B cell (primary cell): ENCODE results near the gene KRTAP5-8. TPM values are rescaled to one million over a fixed set of nuclear protein-coding genes. Genes with fewer than 3 reads are reported as not detected.
"Not testable (repeated sequence)": the region's sequence is repeated elsewhere in the genome, so short reads cannot be mapped to it uniquely, and the experiment has no call there.

Experiments used
- ATAC-seq: fragments of 200-7000 bp; cut with Tn5 transposase; one replicate; pipeline ENCODE4 v1.10.0; 2021; ENCODE audit warnings: low read depth, mild to moderate bottlenecking, moderate number of reproducible peaks, moderate library complexity
- CTCF ChIA-PET: fragments of 350-600 bp; sonication (Branson Sonifier 250); formaldehyde crosslinking; loops from one replicate; lab custom pipeline; 2021; ENCODE audit warnings: antibody characterized with exemption, inconsistent platforms; lab: Charles Lee
- POLR2A ChIA-PET: fragments of 350-600 bp; sonication (Branson Sonifier 250); formaldehyde crosslinking; loops from one replicate; lab custom pipeline; 2021; ENCODE audit warnings: antibody characterized with exemption; lab: Charles Lee
- DNase-seq: peaks from one replicate; pipeline ENCODE4 v3.0.0; 2013
- H2AFZ ChIP-seq: 2 replicates; pipeline ENCODE4 v1.6.1; 2012; ENCODE audit warnings: mild to moderate bottlenecking, low read depth, low read length; ENCODE audit not compliant: insufficient read depth, poor library complexity, severe bottlenecking
- H3K27ac ChIP-seq, 2 donors: 1 replicate in 1 of 2; 2 replicates in 1 of 2; pipeline ENCODE4 v1.5.1; 2012 to 2013; ENCODE audit warnings: low read length in 2 of 2, mild to moderate bottlenecking in 2 of 2, moderate library complexity in 1 of 2
- H3K27me3 ChIP-seq, 4 experiments: fragments of 200-600 bp in 1 of 4; sonication (generic) in 1 of 4; replicated peaks in 1 of 4; 1 replicate in 2 of 4; 2 replicates in 2 of 4; pipeline versions ENCODE4 v1.6.1 to v1.7.0; 2013 to 2016; ENCODE audit warnings: low read length in 3 of 4, mild to moderate bottlenecking in 2 of 4, mixed read lengths in 1 of 4, moderate library complexity in 1 of 4; ENCODE audit not compliant: insufficient read depth in 4 of 4, control insufficient read depth in 3 of 4; ENCODE audit errors: control extremely low read depth in 1 of 4
- H3K36me3 ChIP-seq, 2 experiments: replicated peaks in 1 of 2; 1 replicate in 1 of 2; 2 replicates in 1 of 2; pipeline versions ENCODE4 v1.6.1 to v1.7.1; 2013; ENCODE audit warnings: low read length in 1 of 2; ENCODE audit not compliant: insufficient read depth in 2 of 2, control insufficient read depth in 1 of 2; ENCODE audit errors: control extremely low read depth in 1 of 2, extremely low read depth in 1 of 2
- H3K4me1 ChIP-seq, 2 donors: fragments of 200-600 bp in 1 of 2; sonication (generic) in 1 of 2; 1 replicate in 1 of 2; 2 replicates in 1 of 2; pipeline versions ENCODE4 v1.5.1 to v1.6.1; 2013 to 2017; ENCODE audit warnings: low read length in 2 of 2; ENCODE audit not compliant: control insufficient read depth in 2 of 2, insufficient read depth in 2 of 2
- H3K4me2 ChIP-seq: replicated peaks from 2 replicates; pipeline ENCODE3; 2012; ENCODE audit warnings: mild to moderate bottlenecking, low read depth, low read length; ENCODE audit not compliant: poor library complexity, severe bottlenecking
- H3K4me3 ChIP-seq, 5 experiments: fragments of 200-600 bp in 1 of 5; sonication (generic) in 1 of 5; 1 replicate in 3 of 5; 2 replicates in 2 of 5; pipeline versions ENCODE4 v1.5.1 to v1.7.0; 2011 to 2016; ENCODE audit warnings: low read length in 4 of 5, mild to moderate bottlenecking in 4 of 5, low read depth in 2 of 5, control low read depth in 1 of 5, moderate library complexity in 1 of 5; ENCODE audit not compliant: insufficient read depth in 1 of 5; ENCODE audit errors: control extremely low read depth in 1 of 5, extremely low read depth in 1 of 5
- H3K79me2 ChIP-seq: fragments of 200-600 bp; sonication (generic); one replicate; pipeline ENCODE4 v1.6.0; 2016; ENCODE audit warnings: low read length; ENCODE audit not compliant: control insufficient read depth, insufficient read depth
- H3K9ac ChIP-seq: fragments of 200-600 bp; sonication (generic); 2 replicates; pipeline ENCODE4 v1.6.1; 2017; ENCODE audit warnings: mild to moderate bottlenecking, low read length, moderate library complexity
- H3K9me3 ChIP-seq, 3 donors: one replicate each; pipeline versions ENCODE4 v1.6.1 to v1.7.1; 2013; ENCODE audit warnings: low read length in 2 of 3; ENCODE audit not compliant: control insufficient read depth in 2 of 3, insufficient read depth in 1 of 3; ENCODE audit errors: control extremely low read depth in 1 of 3
- H4K20me1 ChIP-seq: 2 replicates; pipeline ENCODE4 v1.6.0; 2012; ENCODE audit warnings: mild to moderate bottlenecking, low read length; ENCODE audit not compliant: insufficient read depth, control insufficient read depth, poor library complexity, severe bottlenecking
- H3K27ac Mint-ChIP-seq: one replicate; pipeline ENCODE4 v1.8.0; 2021; ENCODE audit warnings: mixed read lengths
- H3K27me3 Mint-ChIP-seq: one replicate; pipeline ENCODE4 v1.8.0; 2021; ENCODE audit warnings: mixed read lengths
- H3K4me1 Mint-ChIP-seq: one replicate; pipeline ENCODE4 v1.8.0; 2021; ENCODE audit warnings: mixed read lengths
- H3K4me3 Mint-ChIP-seq: one replicate; pipeline ENCODE4 v1.8.0; 2021; ENCODE audit warnings: mixed read lengths
- H3K9me3 Mint-ChIP-seq: one replicate; pipeline ENCODE4 v1.8.0; 2022; ENCODE audit warnings: mixed read lengths; ENCODE audit not compliant: insufficient read depth
- EZH2 ChIP-seq: IDR thresholded peaks from 2 replicates; pipeline ENCODE4 v1.6.1; 2012; ENCODE audit warnings: borderline replicate concordance, low read depth, mild to moderate bottlenecking, moderate library complexity, low read length; ENCODE audit not compliant: insufficient read depth, poor library complexity, severe bottlenecking
- WGBS: methylation state at CpG from one replicate; pipeline ENCODE4 v1.1.5; 2013; ENCODE audit warnings: missing lambda C conversion rate; ENCODE audit not compliant: insufficient coverage; 5-methylcytosine and 5-hydroxymethylcytosine counted together
- intact Hi-C: fragments of 100-400 bp; cut with micrococcal nuclease; formaldehyde crosslinking; loops from one replicate; pipeline ENCODE4 v1.10.0; 2022
- polyA plus RNA-seq: library from polyadenylated mRNA; depleted of rRNA; stranded (reverse); fragments of >200 nt; gene quantifications from 2 replicates; pipeline ENCODE4 v1.2.3, GENCODE V29; 2012
- total RNA-seq, 2 donors: library from RNA; stranded (reverse); fragments of 120-200 nt in 1 of 2; gene quantifications; 1 replicate in 1 of 2; 2 replicates in 1 of 2; pipeline versions ENCODE4 v1.2.3 to v1.2.4, GENCODE V29; 2013 to 2022
- TF ChIP-seq, protein P1 (sequence below): fragments of 200-600 bp; IDR thresholded peaks from one replicate; pipeline ENCODE4 v1.8.0; 2022; ENCODE audit warnings: antibody characterized with exemption, mild to moderate bottlenecking

The KRTAP5-8 gene
- total and polyA plus RNA-seq, 2 donors (not counting 1 experiment from before 2014, with no cell fraction given) = 0.10 to 0.49 TPM

DNA sequence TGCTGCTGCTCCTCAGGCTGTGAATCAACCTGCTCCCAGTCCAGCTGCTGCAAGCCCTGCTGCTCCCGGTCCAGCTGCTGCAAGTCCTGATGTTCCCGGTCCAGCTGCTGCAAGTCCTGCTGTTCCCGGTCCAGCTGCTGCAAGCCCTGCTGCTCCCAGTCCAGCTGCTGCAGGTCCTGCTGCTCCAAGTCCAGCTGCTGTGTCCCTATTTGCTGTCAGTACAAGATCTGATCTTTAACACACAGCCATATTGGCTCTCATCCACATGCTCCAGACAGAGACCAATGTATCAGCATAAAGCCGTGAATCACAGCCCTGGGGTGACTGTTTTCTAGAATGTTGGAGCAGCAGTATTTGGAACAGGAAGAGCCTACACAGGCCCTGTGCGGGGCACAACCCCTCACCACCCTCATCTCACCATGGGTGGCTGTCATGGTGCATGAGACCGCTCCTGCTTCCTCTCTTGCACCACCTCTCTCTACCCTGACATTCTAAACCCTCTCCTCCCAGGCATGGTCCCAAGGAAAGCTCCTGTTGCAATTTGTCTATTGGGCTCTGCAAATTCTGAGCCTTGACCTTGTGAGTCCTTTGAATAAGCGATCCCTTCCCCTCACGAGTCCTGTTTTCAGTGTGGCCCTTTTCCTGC, 31.0 kb downstream of the KRTAP5-8 start:
- H3K27ac ChIP-seq = no peak overlapping the region
- no peaks in the 10 kb centered on the region for H3K9me3 ChIP-seq
- no peak for ATAC-seq
- CTCF ChIA-PET = no interaction called here
- H2AFZ ChIP-seq = no peak overlapping the region
- POLR2A ChIA-PET = no interaction called here
- no peaks in the 10 kb centered on the region for H3K4me1 ChIP-seq
- no peak overlapping the region for H3K4me3 ChIP-seq
- no peak overlapping the region for H3K4me2 ChIP-seq
- intact Hi-C loops = no loop called here
- WGBS = 84% methylated on average over 6 of the region's 8 CpGs
- TF ChIP-seq EZH2 = no peak
- TF ChIP-seq, protein P1, sequence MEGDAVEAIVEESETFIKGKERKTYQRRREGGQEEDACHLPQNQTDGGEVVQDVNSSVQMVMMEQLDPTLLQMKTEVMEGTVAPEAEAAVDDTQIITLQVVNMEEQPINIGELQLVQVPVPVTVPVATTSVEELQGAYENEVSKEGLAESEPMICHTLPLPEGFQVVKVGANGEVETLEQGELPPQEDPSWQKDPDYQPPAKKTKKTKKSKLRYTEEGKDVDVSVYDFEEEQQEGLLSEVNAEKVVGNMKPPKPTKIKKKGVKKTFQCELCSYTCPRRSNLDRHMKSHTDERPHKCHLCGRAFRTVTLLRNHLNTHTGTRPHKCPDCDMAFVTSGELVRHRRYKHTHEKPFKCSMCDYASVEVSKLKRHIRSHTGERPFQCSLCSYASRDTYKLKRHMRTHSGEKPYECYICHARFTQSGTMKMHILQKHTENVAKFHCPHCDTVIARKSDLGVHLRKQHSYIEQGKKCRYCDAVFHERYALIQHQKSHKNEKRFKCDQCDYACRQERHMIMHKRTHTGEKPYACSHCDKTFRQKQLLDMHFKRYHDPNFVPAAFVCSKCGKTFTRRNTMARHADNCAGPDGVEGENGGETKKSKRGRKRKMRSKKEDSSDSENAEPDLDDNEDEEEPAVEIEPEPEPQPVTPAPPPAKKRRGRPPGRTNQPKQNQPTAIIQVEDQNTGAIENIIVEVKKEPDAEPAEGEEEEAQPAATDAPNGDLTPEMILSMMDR = no peak
- Mint-ChIP-seq H3K4me1 (no peaks in the 10 kb centered on the region), H3K9me3 (no peaks in the 10 kb centered on the region), H3K27me3 (peaks cover 29% of the 10 kb centered on the region), H3K4me3 (no peak overlapping the region), H3K27ac (no peak overlapping the region)
- H4K20me1 ChIP-seq = no peaks in the 10 kb centered on the region
- H3K79me2 ChIP-seq = no peaks in the 10 kb centered on the region
- no peak overlapping the region for H3K9ac ChIP-seq
- DNase-seq = no peak
- H3K36me3 ChIP-seq = no peaks in the 10 kb centered on the region
- H3K27me3 ChIP-seq = peaks cover 0 to 8% (median 4%) of the 10 kb centered on the region in 4 experiments

DNA sequence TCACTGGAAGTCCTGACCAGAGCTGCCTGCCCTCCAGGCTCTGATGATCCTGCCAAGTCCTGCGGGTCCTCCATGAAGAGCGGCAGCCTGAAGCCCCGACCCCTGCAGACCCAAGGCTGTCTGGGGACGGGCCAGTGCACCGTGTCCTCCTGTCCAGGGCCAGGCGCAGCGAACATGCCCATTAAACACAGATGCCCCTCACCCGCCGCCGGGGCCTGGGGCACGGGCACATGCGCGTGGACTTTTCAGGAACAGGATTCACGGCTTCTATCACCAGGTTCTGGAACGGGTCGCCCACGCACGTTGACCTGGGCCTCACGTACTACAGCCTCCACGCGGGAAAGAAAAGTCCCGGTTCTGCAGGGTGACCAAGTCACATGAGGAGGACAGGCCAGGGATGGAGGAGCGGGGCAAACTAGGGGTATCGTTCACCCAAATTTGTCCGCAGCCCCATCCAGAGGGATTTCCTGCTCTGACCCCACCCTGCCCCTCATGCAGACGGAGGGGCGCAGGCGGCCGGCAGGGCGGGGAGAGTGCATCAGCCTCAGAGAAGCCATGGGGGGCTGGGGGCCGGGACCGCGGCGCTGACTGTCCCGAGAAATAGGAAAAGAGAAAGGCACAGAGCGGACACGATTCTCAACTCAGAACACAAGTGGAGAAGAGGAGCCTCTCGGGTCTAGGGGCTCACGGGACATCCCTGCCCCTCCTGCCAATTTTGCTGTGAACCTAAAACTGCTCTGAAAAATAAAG, 33.5 kb downstream of the KRTAP5-8 start:
- H3K27ac Mint-ChIP-seq, H3K27me3 ChIP-seq, H3K4me1 ChIP-seq, H3K9me3 Mint-ChIP-seq, CTCF ChIA-PET, DNase-seq, intact Hi-C loops, H3K4me3 Mint-ChIP-seq, POLR2A ChIA-PET, H3K4me3 ChIP-seq, H3K79me2 ChIP-seq, ATAC-seq, H3K9ac ChIP-seq, H3K4me1 Mint-ChIP-seq, H4K20me1 ChIP-seq, H3K27ac ChIP-seq, H3K4me2 ChIP-seq, H3K36me3 ChIP-seq, H2AFZ ChIP-seq, H3K9me3 ChIP-seq: not testable (repeated sequence)
- 88% methylated on average over 30 of the region's 39 CpGs for WGBS
- H3K27me3 Mint-ChIP-seq = peaks cover 14% of the 10 kb centered on the region
